T-helper 2 cell treated with Interferon-gamma antibody and Interleukin-4, amounts not matched to agents 100 ng/mL and 5 ng/mL, for 36 hours (primary cell): ENCODE data around the gene GEN1. TPM values are rescaled to one million over a fixed set of nuclear protein-coding genes. Genes with fewer than 3 reads are reported as not detected.

Experiments
- intact Hi-C: fragments of 100-400 bp; cut with micrococcal nuclease; formaldehyde crosslinking; loops from one replicate; pipeline ENCODE4 v1.15.1; 2023
- total RNA-seq: library from RNA; stranded (reverse); gene quantifications from 2 replicates; pipeline ENCODE4 v1.2.3, GENCODE V29; 2022

Gene GEN1
- total RNA-seq, 1 donor from 2014 or later, result 41.8 TPM

DNA sequence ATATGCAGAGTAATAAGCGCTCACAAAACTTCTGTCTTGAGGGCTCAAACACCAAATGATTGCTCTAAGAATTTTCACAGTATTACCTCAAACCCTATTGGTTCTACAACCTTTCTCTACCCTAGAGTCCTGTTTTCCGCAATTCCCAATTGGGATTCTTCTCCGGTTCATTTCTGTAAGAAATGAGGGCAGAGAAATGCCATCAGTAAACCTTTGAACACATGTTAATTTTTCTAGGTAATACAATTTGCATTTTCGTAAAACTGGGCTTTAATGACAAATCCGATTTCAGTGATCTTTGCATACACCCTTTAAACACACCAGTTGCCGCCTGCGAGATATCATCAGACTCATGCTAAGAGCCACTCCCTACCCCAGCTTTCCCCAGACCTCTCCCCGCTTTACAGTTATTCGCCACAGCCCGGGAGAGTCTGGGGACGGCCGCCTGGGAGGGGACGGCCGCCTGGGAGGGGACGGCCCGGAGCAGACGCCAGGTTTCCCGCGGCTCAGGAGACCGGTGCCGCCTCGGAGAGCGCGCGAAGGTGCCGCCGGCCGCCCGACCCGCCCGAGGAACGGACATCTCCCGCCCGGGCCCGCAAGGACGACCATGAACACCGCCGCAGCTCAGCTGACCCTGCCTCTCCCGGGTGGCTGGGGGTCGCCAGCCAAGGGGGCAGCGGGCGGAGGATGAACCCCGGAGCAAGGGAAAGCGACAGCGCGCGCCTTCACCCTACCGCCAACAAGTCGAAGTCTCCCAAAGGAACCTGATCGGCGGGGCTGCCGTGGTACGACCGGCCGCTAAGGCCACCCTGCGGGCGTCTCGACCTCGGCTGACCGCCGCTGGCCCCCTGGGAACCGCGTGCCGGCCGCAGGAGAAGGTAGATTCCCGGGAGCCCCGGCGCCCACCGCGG lies 791 bp upstream of the GEN1 start:
- intact Hi-C loops, result loop anchor here (5.0 kb wide), 2 partner anchors 124 to 804 kb away; partner anchors contain the start of gene KCNS3

DNA sequence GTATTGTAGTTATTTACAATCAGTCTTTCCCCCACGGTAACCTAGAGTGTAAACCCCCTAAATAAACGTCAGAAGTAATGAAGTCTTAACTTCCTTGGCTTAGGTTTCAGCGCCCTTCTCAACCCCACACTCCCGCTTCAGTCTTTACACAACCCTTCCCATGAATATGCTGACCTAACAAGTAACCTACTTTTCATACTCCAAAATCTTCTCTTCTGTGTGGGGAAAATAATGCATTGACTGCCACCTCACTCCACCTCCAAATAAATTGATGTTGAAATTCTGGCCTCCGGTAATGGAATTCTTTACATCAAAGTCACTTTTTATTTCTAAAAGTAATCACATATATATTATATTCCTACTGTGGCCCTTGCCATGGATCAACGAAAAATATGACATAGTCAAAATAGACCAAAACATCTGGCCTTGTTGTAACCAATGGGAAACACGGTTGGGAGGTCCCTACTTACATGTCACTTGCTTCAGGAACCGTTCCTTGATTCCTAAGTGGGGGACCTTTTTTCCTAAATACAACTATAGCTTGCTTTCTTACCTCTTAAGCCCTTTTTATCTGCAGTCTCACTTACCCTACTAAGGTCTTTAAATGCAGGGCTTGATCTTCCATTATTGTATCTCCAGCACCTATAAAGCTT lies 961 bp downstream of the GEN1 start:
- intact Hi-C loops, result loop anchor here (1.0 to 5.0 kb wide), 3 partner anchors 36 to 802 kb away; partner anchors contain the start of gene KCNS3

DNA sequence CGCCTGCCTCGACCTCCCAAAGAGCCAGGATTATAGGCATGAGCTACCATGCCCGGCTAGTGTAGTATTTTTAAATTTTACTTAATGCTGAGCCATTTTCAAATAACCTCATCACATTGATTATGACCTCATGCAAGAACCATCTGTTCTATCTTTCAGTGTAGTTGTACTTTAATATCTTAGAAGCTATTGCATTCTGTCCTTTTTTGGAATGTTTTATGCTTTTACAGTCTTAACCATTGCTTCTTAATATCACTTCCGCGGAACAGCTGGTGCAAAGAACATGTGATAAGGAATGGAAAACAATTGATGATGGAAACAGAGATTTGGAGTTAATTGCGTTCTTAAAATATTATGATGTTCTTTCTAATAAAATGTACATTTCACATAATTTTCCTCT lies 2.7 kb downstream of the GEN1 start:
- intact Hi-C loops, result no loop called here

DNA sequence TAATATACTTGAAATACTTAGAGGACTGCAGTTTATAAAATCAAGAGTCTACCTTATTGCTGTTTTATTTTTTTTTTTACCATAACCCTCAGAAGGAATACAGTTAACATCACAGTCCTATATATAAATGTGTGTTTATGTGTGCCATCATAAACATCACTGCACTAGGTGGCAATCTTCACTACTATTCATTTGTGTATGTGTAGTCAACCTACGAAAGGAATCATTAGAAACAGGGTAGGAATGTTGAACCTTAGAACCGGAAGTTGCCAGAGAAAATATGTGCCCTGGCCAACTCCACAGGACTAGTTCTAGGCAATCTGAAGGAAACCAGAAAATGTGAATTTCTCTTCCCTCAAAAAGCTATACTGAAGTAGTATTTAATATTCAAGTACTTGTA lies 3.4 kb downstream of the GEN1 start:
- intact Hi-C loops, result no loop called here

DNA sequence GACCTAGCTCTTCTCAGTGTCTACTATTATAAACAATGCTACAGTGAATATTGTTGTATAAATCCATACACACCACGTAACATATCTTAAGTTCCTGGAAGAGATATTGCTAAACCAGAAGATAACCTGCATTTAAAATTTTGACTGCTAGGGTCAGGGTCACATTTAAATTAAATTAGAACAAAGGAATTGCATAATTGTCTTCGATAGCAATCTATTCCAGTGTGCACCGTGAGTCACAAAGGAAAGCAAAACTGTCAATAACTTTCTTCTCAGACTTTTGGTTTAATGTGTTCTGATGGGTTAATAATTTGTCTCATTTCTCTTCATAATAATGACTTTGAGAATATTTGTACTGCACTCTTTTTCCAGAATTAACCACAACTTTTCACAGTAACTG lies 4.2 kb downstream of the GEN1 start:
- intact Hi-C loops, result no loop called here

DNA sequence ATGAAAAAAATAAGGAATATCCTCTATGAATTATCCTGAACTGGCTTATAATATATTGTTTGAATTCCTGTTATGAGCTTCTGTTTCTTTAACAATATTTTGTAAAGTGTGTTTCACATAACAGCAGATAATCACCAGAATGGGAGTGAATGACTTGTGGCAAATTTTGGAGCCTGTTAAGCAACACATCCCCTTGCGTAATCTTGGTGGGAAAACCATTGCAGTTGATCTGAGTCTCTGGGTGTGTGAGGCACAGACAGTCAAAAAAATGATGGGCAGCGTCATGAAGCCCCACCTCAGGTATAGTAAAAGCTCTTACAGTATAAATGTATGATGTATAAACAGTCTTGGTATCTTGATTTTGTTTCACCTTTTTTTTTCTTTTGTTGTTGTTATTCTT lies 5.9 kb downstream of the GEN1 start:
- intact Hi-C loops, result no loop called here

DNA sequence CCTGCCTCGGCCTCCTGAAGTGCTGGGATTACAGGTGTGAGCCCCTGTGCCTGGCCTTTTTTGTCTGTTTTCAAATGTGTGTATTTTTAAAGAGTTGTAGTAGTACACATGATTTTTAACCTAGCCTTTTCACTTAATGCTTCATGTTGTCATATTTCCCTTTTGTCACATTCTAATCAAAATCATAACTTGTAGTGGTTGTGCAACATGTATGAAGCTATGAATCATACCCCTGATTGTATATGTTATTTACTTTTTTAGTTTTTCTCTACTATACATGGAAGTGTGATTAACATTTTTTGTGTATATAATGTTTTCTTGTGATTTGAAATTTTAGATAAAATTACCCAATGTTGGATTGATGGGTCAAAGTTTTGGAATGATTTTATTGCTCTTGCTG lies 8.5 kb downstream of the GEN1 start:
- intact Hi-C loops, result no loop called here

DNA sequence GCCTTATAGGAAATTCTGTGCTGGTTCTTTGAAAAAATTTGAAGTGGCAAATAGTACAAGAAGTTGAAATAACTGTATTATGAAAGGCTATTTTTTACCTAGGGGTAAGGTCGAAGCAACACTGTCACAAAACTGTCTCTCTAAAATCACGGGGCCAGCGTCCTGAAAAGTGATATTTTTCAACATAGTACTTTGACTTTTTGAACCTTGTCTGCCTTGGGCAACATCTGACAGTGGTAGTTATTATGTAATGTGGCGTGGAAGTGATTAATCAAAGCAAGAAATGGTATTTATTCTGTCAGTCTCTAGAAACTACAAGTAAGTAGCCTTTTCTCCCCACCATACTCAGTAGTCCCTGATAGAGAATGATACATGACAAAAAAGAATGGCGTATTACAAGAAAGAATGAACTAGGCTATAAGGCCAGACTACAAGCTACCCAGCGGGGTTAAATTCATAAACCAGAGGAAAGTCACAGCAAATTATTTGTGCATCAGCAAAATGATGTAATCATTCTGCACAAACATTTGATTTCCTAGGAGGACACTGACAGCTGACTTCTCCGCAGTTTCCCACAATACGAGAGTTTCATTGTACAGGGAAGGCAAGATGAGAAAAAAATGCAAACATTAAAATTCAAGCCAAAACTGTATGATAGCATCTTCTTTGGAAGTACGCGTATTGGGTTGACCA lies 9.8 kb downstream of the GEN1 start:
- intact Hi-C loops, result no loop called here

DNA sequence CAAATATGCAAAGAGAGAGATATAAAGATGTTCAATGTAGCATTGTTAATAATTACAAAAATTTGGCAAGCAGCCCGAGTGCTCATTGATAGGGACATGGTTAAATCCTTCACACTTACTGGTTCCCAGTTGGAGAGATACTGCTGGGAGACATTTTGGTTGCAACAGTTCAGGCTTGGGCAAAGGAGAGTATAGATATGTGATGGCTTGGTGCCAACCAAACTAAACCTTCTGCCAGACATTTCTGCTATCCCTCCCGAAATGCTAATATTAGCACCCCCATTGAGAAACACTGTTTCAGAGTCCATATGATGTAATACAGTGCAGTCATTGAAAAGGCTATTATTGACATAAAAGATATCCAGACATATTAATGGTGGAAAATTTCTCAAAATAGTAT lies 11.5 kb downstream of the GEN1 start:
- intact Hi-C loops, result no loop called here

DNA sequence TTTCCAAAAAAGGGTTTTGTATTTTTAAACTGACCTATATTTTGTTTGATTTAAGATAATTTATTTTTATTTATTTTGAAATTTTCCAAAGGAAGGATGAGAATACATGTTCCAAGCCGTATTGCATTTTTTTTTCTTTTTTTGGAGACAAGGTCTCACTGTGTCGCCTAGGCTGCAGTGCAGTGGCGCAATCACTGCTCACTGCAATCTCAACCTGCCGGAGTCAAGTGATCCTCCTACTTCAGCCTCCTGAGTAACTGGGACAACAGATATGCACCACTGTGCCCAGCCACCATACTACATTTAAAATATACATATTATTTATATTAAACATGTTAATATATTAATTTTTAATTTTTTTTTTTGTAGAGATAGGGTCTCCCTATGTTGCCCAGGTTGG lies 15.0 kb downstream of the GEN1 start:
- intact Hi-C loops, result no loop called here

DNA sequence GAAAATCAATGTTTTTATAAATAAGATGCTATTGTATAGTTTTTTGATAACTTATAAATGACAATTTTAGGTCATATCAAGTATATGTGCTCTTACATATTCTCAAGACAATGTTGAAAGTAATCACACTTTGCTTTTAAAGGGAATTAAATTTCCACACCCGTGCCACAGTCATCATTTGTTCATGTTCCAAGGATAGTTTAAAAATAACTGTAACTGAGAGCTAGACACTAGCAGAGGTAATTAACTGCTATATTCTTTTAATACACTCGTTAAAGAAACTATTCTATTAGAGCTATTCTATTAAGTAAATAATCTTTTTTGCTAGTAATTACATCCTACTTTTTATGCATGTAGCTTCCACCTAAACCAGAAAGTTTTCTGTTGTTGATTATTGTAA lies 18.0 kb downstream of the GEN1 start:
- intact Hi-C loops, result no loop called here

DNA sequence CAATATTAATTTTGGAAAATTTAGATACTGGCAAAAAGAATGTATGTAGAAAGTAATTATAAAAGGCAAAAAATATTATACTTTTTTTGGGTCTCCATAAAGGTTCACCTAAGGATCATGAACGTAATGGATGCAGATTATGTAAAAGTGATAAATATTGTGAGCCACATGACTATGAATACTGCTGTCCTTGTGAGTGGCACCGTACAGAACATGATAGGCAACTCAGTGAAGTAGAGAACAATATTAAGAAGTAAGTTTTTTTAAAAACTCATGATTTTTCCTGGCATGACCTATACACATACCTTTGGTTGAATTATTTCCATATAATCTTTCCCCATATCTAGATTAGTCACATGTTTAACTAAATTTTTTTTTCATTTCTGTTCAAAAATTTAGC lies 18.6 kb downstream of the GEN1 start:
- intact Hi-C loops, result no loop called here

DNA sequence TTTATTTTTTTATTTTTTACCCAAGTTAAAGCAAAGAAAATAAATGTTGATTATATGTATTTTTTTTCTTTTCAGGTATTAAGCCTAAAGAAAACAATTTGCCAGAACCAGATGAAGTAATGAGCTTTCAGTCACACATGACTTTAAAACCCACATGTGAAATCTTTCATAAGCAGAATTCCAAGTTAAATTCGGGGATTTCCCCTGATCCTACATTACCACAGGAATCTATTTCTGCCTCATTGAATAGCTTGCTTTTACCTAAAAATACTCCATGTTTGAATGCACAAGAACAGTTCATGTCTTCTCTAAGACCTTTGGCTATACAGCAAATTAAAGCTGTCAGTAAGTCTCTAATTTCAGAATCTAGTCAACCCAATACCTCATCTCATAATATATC lies 26.6 kb downstream of the GEN1 start:
- intact Hi-C loops, result no loop called here

DNA sequence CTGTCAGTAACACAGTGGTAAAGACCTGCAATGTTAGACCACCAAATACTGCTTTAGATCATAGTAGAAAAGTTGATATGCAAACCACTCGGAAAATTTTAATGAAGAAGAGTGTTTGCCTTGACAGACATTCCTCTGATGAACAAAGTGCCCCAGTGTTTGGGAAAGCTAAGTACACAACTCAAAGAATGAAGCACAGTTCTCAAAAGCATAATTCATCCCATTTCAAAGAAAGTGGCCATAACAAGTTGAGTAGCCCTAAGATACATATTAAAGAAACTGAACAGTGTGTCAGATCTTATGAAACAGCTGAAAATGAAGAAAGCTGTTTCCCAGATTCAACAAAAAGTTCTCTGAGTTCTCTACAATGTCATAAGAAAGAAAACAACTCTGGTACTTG lies 27.5 kb downstream of the GEN1 start:
- intact Hi-C loops, result no loop called here

DNA sequence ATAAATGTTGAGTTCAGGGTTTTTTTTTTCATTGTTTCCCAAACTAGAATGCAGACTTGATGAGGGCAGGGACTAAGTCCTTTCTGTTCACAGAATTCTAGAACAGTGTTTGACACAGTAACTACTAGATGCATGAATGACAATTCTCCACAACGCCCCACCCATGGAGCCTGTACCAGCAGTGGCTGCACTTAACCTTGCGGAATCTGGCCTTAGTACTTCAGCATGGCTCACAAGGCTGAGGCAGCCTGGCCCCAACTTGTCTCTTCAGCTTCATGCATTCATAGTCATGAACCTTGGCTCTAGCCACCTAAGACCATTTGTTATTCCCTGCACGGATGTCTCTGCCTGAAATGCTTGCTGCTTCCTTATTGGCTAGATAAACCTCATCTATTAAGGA lies 32.8 kb downstream of the GEN1 start:
- intact Hi-C loops, result no loop called here

DNA sequence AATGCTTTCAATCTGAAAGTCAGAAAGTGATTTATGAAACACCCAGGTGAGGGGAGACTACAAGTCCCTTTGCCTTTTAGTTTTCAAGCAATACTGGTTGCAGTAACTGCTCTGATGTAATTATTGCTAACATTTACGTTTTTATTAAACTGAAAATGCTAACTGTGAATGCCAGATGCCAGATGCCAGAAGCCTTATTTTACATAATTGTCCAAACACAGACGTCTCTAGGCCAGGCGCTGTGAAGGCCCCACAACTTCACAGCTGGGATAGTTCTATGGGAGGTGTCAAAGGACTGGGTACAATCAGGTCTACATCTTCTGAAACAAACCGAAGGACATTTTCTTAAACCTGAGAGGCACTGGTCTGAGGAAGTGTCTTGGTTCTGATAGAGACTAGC lies 34.8 kb downstream of the GEN1 start:
- intact Hi-C loops, result no loop called here

DNA sequence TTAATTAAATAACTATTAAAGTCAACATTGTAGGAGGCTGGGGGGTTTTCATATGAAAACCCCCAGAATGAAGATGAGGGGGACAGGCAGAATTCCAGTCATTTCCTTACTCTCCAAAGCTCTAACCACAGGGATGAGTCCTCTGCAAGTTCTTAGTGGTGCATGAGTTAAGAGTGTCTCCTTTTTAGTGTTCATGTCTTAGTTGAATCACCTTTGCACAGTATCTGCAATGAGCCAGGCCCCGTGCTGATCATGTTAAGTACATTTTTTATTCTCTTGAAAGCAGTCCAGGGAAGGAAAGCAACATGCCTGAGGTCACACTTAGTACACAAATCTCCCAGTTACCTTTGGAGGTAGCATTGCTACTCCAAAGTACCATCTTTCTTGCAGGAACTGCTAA lies 36.6 kb downstream of the GEN1 start:
- intact Hi-C loops, result no loop called here

DNA sequence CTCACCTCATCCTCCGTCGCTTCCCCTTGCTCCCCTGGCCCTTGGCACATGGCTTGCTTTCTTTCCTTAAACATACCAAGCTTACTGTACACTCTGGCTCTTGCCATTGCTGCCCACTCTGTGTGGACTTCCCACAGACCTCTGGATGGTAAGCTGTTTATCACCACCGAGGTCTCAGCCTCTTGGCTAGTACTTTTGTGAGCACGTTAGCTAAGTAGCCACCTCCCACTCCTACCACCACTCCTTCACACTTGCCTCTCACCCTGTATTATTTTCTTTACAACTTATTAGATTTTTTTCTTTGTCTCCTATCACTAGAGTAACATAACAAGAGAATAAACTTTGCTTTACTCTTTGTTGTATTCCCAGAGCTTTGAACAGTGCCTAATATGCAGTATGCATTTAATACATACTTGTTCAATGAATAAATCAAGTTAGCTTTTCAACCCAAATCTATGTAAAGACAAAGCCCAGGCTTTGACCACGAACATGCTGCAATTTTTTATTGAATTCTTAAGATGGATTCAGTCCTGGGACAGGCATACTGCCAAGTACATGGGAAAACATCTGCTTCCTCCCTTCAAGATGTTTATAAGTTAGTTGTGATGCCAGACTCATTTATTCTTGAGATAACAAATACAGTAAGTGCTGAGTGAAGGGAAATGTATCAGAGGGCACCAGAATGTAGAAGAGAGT lies 37.3 kb downstream of the GEN1 start:
- intact Hi-C loops, result no loop called here

DNA sequence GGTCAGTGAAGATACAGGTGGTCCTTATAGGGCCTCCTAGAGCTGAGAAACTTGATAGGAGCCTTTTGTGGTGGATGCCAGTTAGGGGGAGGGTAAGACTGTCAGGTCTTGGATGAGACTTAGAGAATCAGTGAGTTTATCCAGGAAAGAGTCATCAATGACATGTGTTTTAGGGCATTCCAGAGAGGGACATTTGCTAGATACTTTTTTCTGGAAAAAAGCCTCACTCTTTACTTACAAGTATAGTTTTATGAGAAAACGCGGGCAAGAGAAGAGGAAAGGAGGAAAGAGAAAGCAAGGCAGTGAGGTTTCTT lies 37.8 kb downstream of the GEN1 start:
- intact Hi-C loops, result no loop called here

DNA sequence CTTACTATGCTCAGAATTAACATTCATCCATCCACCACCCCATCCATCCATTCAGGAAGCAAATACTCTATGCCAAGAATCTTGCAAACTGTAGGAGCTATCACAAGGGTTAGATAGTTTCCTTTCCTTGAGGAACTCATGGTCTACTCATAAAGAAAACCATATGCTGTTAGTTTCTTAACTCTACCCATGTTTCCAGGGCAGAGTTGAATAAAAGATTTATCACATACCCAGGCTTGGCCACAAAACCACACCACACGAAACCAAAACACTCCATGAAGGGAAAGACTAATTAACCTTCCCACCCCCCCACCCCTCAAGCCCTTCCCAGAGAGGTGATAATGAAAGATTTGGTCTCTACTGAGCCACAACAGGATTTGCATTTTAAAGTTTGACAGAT lies 38.6 kb downstream of the GEN1 start:
- intact Hi-C loops, result no loop called here

DNA sequence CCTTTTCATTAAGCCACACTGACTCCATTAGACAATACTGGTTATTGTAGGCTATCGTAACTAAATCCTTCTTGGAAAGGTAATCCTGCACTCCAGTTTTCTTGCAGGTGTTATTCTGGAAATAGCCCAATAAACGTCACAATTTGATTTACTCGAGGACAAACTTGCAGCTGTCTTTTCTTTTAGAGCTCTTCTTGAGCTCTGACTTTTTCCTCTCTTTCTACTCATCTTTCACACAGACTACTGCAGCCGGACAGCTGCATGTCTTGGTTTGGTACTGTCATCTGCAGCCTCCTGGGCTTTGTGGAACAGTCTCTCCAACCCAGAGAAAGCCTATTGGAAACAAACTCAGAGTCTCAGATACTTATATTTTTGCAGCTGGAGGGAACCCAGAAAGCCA lies 39.4 kb downstream of the GEN1 start:
- intact Hi-C loops, result no loop called here
